Activated CD8-positive, alpha-beta memory T cell treated with anti-CD3 and anti-CD28 coated beads for 36 hours (primary cell): Measurements from ENCODE around the gene GRIN2C. TPM values are rescaled to one million over a fixed set of nuclear protein-coding genes. Genes with fewer than 3 reads are reported as not detected.
"Not testable (repeated sequence)": the region's sequence is repeated elsewhere in the genome, so short reads cannot be mapped to it uniquely, and the experiment has no call there.

Experiments
- CTCF ChIA-PET: fragments of 350-600 bp; sonication (Branson Sonifier 250); formaldehyde crosslinking; loops from one replicate; lab custom pipeline; 2021; ENCODE audit warnings: antibody characterized with exemption; lab: Charles Lee
- POLR2A ChIA-PET: fragments of 350-600 bp; sonication (Branson Sonifier 250); formaldehyde crosslinking; loops from one replicate; lab custom pipeline; 2021; ENCODE audit warnings: antibody characterized with exemption; lab: Charles Lee
- total RNA-seq, 2 experiments: library from RNA; stranded (reverse); gene quantifications; one replicate each; pipeline ENCODE4 v1.2.3, GENCODE V29; 2021

GRIN2C gene
- total RNA-seq, 2 experiments from 2014 or later: not detected

DNA sequence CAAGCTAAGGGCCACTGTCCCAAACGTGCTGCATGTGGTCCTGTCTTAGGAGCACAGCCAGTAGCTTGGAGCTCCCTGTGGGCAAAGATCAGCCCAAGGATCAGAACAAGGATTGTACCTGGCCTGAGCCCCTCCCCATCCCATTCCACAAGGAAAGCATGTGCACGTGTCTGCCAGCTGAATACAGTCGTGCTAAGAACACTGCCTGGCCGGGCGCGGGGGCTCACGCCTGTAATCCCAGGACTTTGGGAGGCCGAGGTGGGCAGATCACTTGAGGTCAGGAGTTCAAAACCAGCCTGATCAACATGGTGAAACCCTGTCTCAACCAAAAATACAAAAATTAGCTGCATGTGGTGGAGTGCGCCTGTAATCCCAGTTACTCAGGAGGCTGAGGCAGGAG, 10.3 kb upstream of the GRIN2C start:
- CTCF ChIA-PET: interaction anchor here (0.6 to 4.3 kb wide), 3 partner anchors 9 to 78 kb away, joined by 3 to 39 read pairs (median 4); partner anchors contain the start of gene GRIN2C
- POLR2A ChIA-PET: not testable (repeated sequence)

DNA sequence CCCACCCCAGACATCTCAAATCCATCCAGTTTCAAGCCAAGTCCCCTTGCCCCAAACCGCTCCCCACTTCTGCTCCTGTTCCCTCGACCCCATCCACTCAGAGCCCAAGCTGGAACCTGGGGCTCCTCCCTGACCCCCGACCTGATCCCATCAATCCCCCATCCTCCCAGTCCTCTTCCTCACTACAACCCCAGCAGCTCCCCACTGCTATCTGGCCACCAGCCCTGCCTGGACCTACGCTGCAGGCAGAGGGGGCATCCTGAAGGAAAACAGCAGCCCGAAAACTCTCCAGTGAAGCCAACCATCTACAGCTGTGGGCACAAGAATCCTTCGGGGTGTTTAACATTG, 9.2 kb upstream of the GRIN2C start:
- POLR2A ChIA-PET: no interaction called here

DNA sequence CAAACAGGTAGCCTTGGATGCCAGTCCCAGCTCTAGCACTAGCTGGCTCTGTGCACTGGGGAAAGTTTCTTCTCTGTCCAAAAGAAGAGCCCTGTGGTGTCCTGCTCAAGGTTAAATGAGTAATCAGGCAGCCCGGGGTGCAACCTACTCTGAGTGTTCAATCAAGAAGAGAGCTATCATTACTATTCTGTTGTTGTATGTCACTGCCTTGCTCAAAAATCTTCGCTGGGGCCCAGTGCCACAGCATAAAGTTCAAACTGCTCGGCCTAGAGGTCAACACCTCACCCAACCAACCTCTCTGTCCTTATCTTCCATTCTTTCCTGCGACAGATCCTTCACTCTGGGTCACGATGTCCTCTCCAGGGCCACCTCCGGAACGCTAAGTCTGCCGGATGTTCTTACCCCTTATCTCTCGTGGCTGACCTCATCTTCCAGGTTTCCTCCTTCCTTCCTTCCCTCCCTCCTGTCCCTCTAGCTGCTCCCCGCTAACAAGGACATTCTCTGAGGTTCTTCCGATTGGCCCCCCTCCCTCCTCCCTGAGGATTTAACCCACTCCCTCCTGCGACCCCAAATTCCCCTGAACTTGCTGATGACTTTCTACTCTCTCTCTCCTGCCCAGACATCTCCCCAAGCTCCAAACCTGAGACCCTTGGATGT, 8.7 kb upstream of the GRIN2C start:
- ChIA-PET CTCF (interaction anchor here (1.4 to 2.1 kb wide), 2 partner anchors 9 to 77 kb away, joined by 3 to 7 read pairs; partner anchors contain the start of gene GRIN2C), POLR2A (no interaction called here)

More for the DNA sequence above, 9.2 kb upstream of the GRIN2C start:
- CTCF ChIA-PET: interaction anchor here (1.4 to 2.1 kb wide), 2 partner anchors 9 to 78 kb away, joined by 3 to 7 read pairs; partner anchors contain the start of gene GRIN2C

DNA sequence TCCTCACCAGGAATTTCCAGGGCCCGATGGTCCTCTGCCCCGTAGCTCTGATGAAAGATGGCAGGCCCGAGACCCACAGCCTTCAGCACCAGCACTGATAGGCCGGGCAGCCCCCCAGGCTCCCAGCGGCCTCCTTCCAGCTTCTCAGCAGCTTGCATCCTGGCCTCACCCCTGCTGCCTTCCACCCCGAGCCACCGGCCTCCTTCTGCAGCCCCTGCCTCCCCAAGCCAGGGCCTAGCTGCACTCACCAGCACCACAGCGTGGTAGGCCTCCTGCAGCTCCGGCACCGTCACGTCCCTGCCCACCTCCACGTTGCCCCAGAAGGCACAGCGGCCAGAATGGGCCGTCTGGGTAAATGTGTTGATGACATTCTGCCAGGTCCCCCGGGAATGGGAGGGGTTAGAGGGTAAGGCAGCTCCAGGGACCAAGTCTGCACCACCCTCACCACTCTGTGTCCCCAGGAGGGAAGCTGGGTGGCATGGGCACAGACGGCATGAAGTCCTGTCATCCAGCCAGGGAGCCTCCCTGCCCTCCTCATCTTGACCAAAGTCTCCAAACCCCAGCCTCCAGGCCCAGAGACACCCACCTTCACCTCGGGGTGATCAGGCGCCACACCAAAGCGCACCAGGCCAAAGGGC, 6.6 kb upstream of the GRIN2C start:
- CTCF ChIA-PET: interaction anchor here (0.8 to 9.1 kb wide), 10 partner anchors 10 to 129 kb away, joined by 3 to 112 read pairs (median 6); partner anchors contain the start of gene RAB37
- POLR2A ChIA-PET: no interaction called here

DNA sequence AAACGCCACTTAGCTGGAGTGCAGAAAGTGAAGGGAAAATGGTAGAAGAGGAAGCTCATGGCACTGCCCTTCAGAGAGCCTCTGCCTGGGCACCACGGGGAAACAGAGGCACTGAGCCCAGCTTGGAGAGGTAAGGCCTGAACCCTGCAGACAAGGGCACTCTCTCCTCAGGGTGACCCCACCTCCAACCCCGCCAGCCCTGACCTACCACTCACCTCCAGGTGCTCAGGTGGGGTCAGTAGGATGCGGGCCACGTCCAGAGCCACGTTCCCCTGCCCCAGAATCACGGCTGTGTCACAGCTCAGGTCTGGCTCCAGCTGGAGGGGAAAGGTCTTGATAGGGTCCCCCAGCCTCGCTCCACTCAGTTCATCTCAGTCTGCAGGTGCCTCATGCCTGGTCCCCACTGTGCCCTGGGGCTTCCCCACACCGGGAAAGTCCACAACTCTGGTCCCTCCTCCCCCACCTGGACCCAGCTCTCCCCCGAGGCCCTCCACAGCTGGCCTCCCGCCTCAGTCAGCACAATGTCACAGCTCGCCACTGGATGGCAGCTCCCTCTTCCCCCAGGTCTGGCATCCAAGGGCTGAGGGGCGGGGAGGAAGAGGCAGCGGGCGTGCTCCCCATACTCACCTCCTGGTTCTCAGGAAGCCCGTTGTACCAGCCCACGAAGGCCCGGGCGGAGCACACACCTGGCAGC, 6.0 kb upstream of the GRIN2C start:
- ChIA-PET CTCF (interaction anchor here (0.6 to 9.1 kb wide), 18 partner anchors 8 to 128 kb away, joined by 3 to 112 read pairs (median 5); partner anchors contain the start of genes FDXR, HID1 and RAB37), POLR2A (interaction anchor here (0.6 kb wide), 1 partner anchor 114 kb away, joined by 3 read pairs; no protein-coding TSS in a partner anchor)

DNA sequence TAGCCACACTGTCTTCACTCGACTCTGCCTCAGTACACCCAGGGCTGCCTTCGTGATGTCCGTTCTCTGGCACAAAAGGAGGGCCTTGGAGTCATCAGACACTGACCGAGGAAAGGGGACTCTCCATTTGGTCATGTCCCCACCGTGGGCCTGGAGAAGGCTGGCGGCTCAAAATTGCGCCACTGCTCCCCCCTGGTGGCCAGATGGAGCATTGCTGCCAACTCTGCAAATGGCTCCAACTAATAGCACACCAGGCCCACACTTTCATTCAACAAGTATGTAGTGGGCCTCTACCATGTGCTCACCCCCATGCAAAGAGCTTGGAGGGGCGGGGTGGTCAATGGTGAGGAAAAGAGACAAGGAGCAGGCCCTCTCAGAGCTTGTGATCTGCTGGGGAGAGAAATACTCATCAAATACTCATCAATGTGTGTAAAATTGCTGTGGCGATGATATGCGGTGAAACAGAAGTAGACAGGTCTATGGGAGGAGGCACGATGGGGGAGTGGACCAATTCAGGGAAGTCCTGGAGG, 5.2 kb upstream of the GRIN2C start:
- POLR2A ChIA-PET: interaction anchor here (0.6 kb wide), 1 partner anchor 113 kb away, joined by 3 read pairs; no protein-coding TSS in a partner anchor
- CTCF ChIA-PET: interaction anchor here (0.6 to 9.1 kb wide), 18 partner anchors 8 to 127 kb away, joined by 3 to 112 read pairs (median 5); partner anchors contain the start of genes FDXR, HID1 and RAB37

DNA sequence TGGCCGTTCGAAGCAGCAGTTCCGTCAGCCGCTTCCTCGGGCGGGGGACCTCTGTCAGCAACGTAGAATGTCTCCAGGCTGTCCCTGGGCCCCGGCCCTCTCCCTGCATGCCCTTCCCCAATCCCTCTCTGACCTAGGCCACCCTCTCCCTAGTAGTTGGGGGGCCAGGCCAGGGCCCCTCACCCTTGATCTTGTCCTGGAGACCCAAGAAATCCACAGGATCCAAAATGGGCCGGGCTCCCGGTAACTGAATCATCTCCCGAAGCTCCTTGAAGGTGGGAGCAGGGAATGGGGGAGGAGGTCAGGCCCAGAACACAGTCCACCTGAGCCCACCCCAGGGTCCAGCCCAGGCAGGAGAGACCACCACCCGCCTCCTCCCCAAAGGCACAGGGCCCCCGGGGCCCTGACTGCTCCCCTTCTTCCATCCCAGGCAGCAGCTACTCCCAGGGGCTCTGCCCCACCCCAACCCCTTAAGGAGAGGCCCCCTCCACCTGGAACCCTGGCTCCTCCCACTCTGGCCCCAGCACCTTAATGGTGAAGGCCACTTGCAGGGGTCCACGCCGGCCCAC, 4.7 kb upstream of the GRIN2C start:
- POLR2A ChIA-PET: no interaction called here
- CTCF ChIA-PET: interaction anchor here (0.9 to 9.1 kb wide), 14 partner anchors 9 to 207 kb away, joined by 3 to 112 read pairs (median 6); partner anchors contain the start of genes FDXR, HID1 and RAB37

DNA sequence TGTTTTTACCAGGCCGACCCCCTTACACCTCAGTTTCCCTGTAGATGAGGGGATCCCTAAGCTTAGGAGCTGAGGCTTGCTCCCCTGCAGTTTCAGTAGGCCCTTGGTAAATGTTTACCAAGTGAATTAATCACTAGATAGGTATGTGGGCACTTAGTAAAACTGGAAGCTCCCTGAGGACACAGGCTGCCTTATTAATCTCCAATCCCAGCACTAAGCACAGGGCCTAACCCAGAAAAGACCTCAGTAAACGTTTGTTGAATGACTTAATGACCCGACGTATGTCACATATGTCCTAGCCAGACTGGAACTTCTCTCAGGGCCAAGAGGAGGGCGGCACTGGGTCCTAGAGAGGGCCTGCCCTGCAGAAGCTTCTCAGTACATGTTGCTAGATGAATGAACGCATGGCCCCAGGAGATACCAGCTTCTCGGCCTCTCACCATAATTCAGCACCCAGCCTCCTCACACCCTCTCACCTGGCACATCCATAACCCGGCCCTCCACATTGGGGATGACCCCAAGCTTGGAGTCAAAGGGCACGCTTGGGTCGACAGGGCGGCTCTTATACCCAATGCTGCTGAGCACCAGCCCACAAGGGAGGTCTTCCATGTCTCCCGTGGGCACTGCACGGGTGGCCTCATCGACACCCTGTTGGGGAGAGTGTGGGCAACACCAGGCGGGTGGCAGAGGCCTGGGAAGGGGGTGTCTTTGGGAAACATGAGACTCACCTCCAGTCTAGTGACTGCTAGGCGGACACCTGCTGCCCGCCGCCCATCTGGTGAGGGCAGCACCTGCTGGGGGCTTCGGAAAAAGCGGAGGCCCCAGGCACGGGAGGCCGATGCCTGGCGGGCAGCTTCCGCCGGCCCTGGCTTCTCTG, 4.0 kb upstream of the GRIN2C start:
- CTCF ChIA-PET: interaction anchor here (0.9 to 9.1 kb wide), 12 partner anchors 8 to 206 kb away, joined by 3 to 112 read pairs (median 8); partner anchors contain the start of genes FDXR and RAB37
- POLR2A ChIA-PET: no interaction called here

DNA sequence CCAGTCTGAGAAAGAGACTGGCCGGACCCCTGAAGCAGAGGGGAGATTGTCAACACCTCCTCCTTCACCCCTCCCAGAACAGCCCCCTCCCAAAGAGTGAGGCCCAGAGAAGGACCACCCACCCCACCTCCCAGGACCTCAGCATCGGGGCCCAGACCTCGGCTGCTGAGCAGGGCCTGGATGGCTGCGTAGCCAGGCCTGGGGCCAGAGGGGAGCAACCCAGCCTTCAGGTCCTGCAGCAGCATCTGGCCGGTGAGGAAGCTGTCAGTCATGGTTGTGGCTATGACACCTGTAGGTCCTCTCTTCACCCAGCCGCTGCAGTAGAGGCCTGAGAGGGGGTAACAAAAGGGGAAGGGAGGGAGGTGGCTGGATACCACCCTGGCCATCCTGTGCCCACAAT, 3.2 kb upstream of the GRIN2C start:
- CTCF ChIA-PET: interaction anchor here (0.6 to 9.1 kb wide), 22 partner anchors 9 to 296 kb away, joined by 3 to 112 read pairs (median 5); partner anchors contain the start of genes FDXR, NAT9 and RAB37

DNA sequence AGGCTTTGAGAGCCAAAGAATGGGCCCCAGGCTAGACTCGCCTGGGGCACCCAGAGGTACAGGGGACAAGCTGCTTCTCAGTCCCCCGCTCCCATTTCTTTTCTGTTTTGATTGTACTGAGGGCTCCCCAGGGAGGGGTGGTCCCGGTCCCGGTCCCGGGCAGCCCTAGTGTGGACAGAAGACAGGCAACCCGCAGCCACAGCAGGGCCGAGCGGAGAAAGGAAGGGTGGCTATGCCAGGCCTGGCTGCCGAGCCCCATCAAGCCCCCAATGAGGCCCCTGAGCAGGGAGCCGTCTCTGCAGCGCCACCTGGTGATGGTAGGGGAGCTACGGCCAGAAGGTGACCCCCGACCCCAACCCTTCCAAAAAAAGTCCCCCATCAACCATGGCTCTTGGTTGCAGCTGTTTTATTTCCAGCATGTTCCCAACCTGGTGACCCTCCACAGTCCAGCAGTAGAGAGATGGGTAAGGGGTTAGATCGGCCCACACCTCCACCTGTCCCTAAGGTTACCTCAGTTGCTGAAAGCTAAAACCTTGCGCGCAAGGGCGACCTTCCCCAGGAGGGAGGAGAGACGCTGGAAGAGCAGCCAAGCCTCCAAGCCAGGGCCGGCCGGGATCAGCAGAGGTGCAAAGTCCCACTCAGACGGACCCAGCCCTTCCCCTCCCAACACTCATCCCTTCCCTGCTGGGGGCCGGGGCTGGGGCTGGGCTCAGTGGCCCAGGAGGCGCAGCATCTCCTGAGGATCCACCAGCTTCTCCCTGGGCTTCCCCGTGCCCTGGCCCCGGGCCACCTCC, 2.6 kb upstream of the GRIN2C start:
- CTCF ChIA-PET: interaction anchor here (0.6 to 9.1 kb wide), 22 partner anchors 9 to 296 kb away, joined by 3 to 112 read pairs (median 5); partner anchors contain the start of genes FDXR, NAT9 and RAB37
- POLR2A ChIA-PET: interaction anchor here (1.3 kb wide), 1 partner anchor 11 kb away, joined by 7 read pairs; the partner anchor contains the start of gene FDXR

More for the DNA sequence above, 3.2 kb upstream of the GRIN2C start:
- POLR2A ChIA-PET: interaction anchor here (1.3 kb wide), 1 partner anchor 10 kb away, joined by 7 read pairs; the partner anchor contains the start of gene FDXR

DNA sequence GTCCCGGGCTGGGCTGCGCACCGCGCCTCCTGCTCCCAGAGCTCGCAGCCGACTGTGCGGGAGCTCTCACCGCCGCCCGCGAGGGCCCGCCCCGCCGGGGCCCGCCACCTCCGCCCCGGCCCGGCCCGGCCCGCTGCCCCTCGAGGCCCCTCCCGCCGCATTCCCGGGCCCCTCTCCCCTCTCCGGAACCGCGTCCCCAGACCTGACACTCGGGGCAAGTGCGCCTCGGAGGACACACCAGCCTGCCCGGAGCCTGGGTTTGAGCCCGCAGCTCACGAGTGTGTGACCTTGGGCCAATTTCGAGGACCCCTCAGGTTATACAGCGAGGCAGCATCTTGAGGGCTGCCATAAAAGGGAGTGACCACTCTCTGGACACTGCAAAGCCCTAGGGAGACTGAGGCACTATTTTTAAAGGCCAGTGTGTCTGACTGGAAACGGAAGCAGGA, 2.0 kb upstream of the GRIN2C start:
- POLR2A ChIA-PET: interaction anchor here (1.3 kb wide), 1 partner anchor 11 kb away, joined by 7 read pairs; the partner anchor contains the start of gene FDXR
- CTCF ChIA-PET: interaction anchor here (0.6 to 9.1 kb wide), 17 partner anchors 10 to 295 kb away, joined by 3 to 112 read pairs (median 5); partner anchors contain the start of genes FDXR, NAT9 and RAB37

DNA sequence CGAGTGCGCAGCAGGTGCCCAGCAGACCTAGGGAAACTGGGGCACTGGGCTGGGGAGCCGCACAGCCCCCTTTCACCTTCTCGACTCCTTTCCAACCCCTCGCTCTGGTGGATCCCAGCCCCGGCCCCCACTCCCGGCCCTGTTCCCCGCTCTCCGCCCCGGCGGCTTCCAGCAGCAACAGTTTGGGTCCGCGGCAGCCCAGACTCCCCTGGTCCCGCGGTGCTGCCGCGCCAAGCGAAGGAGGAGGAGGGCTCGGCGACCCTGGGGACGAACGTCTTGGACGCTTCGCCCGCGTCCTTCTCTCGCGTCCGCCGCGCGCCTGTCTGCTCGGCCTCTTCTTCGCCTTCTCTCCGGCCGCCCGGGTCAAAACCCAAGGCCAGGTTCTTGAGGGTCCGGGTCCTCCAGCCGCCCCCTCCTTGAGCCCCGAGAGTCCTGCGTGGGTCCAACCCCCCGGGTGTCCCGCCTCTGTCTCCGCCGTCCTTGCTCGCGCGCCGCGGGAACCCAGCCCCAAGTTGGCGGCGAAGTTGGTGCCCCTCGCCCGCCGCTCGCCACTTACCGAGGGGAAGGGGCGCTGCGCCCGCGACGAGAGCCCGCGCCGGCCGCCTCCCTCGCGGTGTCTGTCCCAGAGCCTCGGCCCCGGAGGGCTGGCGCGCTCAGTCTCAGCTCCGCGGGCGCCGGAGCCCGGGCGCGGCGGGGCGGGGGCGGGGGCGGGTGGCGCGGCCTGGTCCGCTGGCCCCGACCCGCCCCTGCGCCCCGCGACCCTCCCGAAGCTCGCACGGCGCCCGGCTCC, 1.4 kb upstream of the GRIN2C start:
- ChIA-PET CTCF (interaction anchor here (0.6 to 9.1 kb wide), 17 partner anchors 9 to 204 kb away, joined by 3 to 112 read pairs (median 5); partner anchors contain the start of genes FDXR and NAT9), POLR2A (interaction anchor here (0.9 kb wide), 1 partner anchor 12 kb away, joined by 3 read pairs; no protein-coding TSS in a partner anchor)

DNA sequence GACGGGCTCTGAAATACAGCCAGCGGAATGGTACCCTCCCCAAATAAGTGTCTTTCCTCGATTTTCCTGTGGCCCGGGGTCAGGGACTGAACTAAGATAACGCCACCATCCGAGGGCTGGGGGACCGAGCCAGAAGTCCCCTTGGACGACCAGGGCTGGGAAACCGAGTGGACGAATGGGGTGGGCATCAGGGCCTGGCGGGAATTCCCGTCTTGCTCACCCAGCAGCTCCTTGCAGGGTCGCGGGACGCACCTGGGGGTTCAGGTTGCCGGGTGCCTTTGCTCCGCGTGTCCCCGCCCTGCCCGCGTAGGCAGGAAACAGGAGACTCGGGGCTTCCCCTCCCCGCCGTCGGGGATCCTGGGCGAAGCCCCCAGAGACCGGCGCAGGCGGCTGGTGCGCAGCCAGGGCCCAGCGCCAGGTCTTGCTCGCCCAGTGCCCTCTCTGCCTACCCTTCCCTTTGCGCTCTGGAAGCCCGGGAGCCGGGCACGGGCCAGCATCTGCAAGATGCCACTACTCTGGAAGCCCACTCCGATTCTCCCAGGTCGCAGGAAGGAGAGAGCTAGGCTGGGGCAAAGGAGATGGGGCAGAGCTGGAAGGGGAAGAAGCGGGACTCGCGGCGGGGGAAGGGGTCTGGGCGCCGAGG, 665 bp upstream of the GRIN2C start:
- POLR2A ChIA-PET: interaction anchor here (0.9 kb wide), 1 partner anchor 13 kb away, joined by 3 read pairs; no protein-coding TSS in a partner anchor

DNA sequence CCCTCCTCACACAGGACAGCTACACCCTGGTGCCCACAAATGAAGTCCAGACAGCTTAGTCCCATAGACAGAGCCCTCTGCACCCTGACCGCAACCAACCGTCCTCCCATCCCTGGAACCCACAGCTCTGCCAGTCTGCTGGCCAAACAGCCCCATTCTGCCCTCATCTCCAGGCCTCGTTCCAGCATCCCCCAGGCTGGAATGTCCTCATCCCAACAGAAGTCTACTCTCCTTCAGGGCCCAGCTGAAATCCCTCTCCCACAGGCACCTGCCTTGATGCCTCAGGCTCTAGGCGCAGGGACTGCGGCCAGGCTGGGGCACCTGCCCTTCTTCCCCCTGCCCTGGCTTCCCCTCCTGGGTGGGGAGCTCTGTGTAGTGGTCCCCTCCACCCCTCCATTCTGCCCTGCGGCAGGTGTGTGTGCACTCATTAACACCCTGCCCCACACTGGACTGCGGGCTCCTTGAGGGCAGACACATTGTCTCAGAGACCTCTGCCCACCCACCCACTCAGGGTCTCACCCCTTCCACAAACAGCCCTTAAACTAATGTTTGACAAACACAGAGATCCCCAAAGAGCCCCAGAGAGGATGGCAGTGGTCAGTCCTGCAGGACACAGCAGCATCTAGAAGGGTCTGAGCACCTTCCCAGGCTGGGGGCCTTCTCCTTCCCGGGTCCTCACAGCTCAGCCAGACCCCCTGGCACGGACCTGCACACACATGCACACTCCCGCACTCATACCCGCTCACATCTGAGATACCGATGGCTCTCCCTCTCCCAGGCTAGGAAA, 820 bp downstream of the GRIN2C start:
- ChIA-PET POLR2A (no interaction called here), CTCF (interaction anchor here (1.4 to 9.1 kb wide), 5 partner anchors 13 to 117 kb away, joined by 4 to 112 read pairs (median 12); partner anchors contain the start of gene FDXR)

More for the DNA sequence above, 665 bp upstream of the GRIN2C start:
- CTCF ChIA-PET: interaction anchor here (0.6 to 9.1 kb wide), 8 partner anchors 8 to 203 kb away, joined by 3 to 112 read pairs (median 4); partner anchors contain the start of gene FDXR
